Measurements from ENCODE around the gene OSBPL10. TPM values are rescaled to one million over a fixed set of nuclear protein-coding genes. Genes with fewer than 3 reads are reported as not detected.

Gene OSBPL10
- polyA plus RNA-seq, 1 donor, result 12.4 TPM

- Histone ChIP-seq H3K27me3 (ENCODE audit: control insufficient read depth, insufficient read depth, low read length) (no peaks in the 10 kb centered on the region), H3K9me3 (ENCODE audit: control insufficient read depth, low read depth, low read length) (no peaks in the 10 kb centered on the region), H3K27ac (ENCODE audit: low read length) (no peak overlapping the region), H3K4me1 (ENCODE audit: control insufficient read depth, insufficient read depth, low read length) (no peaks in the 10 kb centered on the region), H3K4me3 (ENCODE audit: low read length) (no peak overlapping the region), H3K36me3 (ENCODE audit: control insufficient read depth, insufficient read depth, low read length) (peaks cover 41% of the 10 kb centered on the region)
- 100% methylated on average over 5 of the region's 6 CpGs for WGBS (ENCODE audit: insufficient coverage, low lambda C conversion rate)
- DNase-seq, result no peak
These were observed 356.9 kb downstream of the OSBPL10 start for GRCh38 chr3:31624083-31624709.

- WGBS (ENCODE audit: insufficient coverage, low lambda C conversion rate), result 88% methylated on average over 2 of the region's 4 CpGs
- Histone ChIP-seq H3K27ac (ENCODE audit: low read length) (no peak overlapping the region), H3K4me3 (ENCODE audit: low read length) (no peak overlapping the region), H3K27me3 (ENCODE audit: control insufficient read depth, insufficient read depth, low read length) (no peaks in the 10 kb centered on the region), H3K9me3 (ENCODE audit: control insufficient read depth, low read depth, low read length) (no peaks in the 10 kb centered on the region), H3K36me3 (ENCODE audit: control insufficient read depth, insufficient read depth, low read length) (peaks cover 42% of the 10 kb centered on the region), H3K4me1 (ENCODE audit: control insufficient read depth, insufficient read depth, low read length) (no peaks in the 10 kb centered on the region)
- no peak for DNase-seq
These were observed 358.3 kb downstream of the OSBPL10 start for GRCh38 chr3:31622636-31623288.

GRCh38 chr3:31621314-31621713, 359.7 kb downstream of the OSBPL10 start:
- Histone ChIP-seq H3K36me3 (ENCODE audit: control insufficient read depth, insufficient read depth, low read length) (peaks cover 30% of the 10 kb centered on the region), H3K4me1 (ENCODE audit: control insufficient read depth, insufficient read depth, low read length) (no peaks in the 10 kb centered on the region), H3K27me3 (ENCODE audit: control insufficient read depth, insufficient read depth, low read length) (no peaks in the 10 kb centered on the region), H3K9me3 (ENCODE audit: control insufficient read depth, low read depth, low read length) (no peaks in the 10 kb centered on the region), H3K4me3 (ENCODE audit: low read length) (no peak overlapping the region), H3K27ac (ENCODE audit: low read length) (no peak overlapping the region)
- 100% methylated on average over 3 of the region's 3 CpGs for WGBS (ENCODE audit: insufficient coverage, low lambda C conversion rate)
- DNase-seq, result no peak

GRCh38 chr3:31620656-31621055, 360.4 kb downstream of the OSBPL10 start:
- no peak for DNase-seq
- no peaks in the 10 kb centered on the region for H3K9me3 ChIP-seq (ENCODE audit: control insufficient read depth, low read depth, low read length)
- H3K4me1 ChIP-seq (ENCODE audit: control insufficient read depth, insufficient read depth, low read length), result no peaks in the 10 kb centered on the region
- no peak overlapping the region for H3K27ac ChIP-seq (ENCODE audit: low read length)
- no peak overlapping the region for H3K4me3 ChIP-seq (ENCODE audit: low read length)
- H3K36me3 ChIP-seq (ENCODE audit: control insufficient read depth, insufficient read depth, low read length), result peaks cover 25% of the 10 kb centered on the region
- WGBS (ENCODE audit: insufficient coverage, low lambda C conversion rate), result no CpG with 5 or more reads among the region's 1 CpG
- no peaks in the 10 kb centered on the region for H3K27me3 ChIP-seq (ENCODE audit: control insufficient read depth, insufficient read depth, low read length)

- WGBS (ENCODE audit: insufficient coverage, low lambda C conversion rate), result no CpG with 5 or more reads among the region's 2 CpGs
- H3K27ac ChIP-seq (ENCODE audit: low read length), result no peak overlapping the region
- no peaks in the 10 kb centered on the region for H3K4me1 ChIP-seq (ENCODE audit: control insufficient read depth, insufficient read depth, low read length)
- no peak overlapping the region for H3K4me3 ChIP-seq (ENCODE audit: low read length)
- H3K9me3 ChIP-seq (ENCODE audit: control insufficient read depth, low read depth, low read length), result no peaks in the 10 kb centered on the region
- no peaks in the 10 kb centered on the region for H3K27me3 ChIP-seq (ENCODE audit: control insufficient read depth, insufficient read depth, low read length)
- peaks cover 9% of the 10 kb centered on the region for H3K36me3 ChIP-seq (ENCODE audit: control insufficient read depth, insufficient read depth, low read length)
- DNase-seq, result no peak
These were observed 364.4 kb downstream of the OSBPL10 start for GRCh38 chr3:31616711-31617110.

GRCh38 chr3:31615071-31615875, 365.8 kb downstream of the OSBPL10 start:
- H3K27ac ChIP-seq (ENCODE audit: low read length), result no peak overlapping the region
- DNase-seq, result no peak
- no peaks in the 10 kb centered on the region for H3K9me3 ChIP-seq (ENCODE audit: control insufficient read depth, low read depth, low read length)
- 81% methylated on average over 3 of the region's 4 CpGs for WGBS (ENCODE audit: insufficient coverage, low lambda C conversion rate)
- H3K4me1 ChIP-seq (ENCODE audit: control insufficient read depth, insufficient read depth, low read length), result no peaks in the 10 kb centered on the region
- no peak overlapping the region for H3K4me3 ChIP-seq (ENCODE audit: low read length)
- no peaks in the 10 kb centered on the region for H3K27me3 ChIP-seq (ENCODE audit: control insufficient read depth, insufficient read depth, low read length)
- peaks cover 5% of the 10 kb centered on the region for H3K36me3 ChIP-seq (ENCODE audit: control insufficient read depth, insufficient read depth, low read length)

GRCh38 chr3:31614162-31614921, 366.7 kb downstream of the OSBPL10 start:
- peaks cover 2% of the 10 kb centered on the region for H3K36me3 ChIP-seq (ENCODE audit: control insufficient read depth, insufficient read depth, low read length)
- no peaks in the 10 kb centered on the region for H3K27me3 ChIP-seq (ENCODE audit: control insufficient read depth, insufficient read depth, low read length)
- no peak for DNase-seq
- 88% methylated on average over 3 of the region's 5 CpGs for WGBS (ENCODE audit: insufficient coverage, low lambda C conversion rate)
- H3K27ac ChIP-seq (ENCODE audit: low read length), result no peak overlapping the region
- no peaks in the 10 kb centered on the region for H3K4me1 ChIP-seq (ENCODE audit: control insufficient read depth, insufficient read depth, low read length)
- H3K9me3 ChIP-seq (ENCODE audit: control insufficient read depth, low read depth, low read length), result no peaks in the 10 kb centered on the region
- no peak overlapping the region for H3K4me3 ChIP-seq (ENCODE audit: low read length)

GRCh38 chr3:31613654-31614053, 367.4 kb downstream of the OSBPL10 start:
- WGBS (ENCODE audit: insufficient coverage, low lambda C conversion rate), result 77% methylated on average over 2 of the region's 4 CpGs
- H3K36me3 ChIP-seq (ENCODE audit: control insufficient read depth, insufficient read depth, low read length), result peaks cover 2% of the 10 kb centered on the region
- H3K27ac ChIP-seq (ENCODE audit: low read length), result peak overlapping the region; percentile 14
- no peaks in the 10 kb centered on the region for H3K4me1 ChIP-seq (ENCODE audit: control insufficient read depth, insufficient read depth, low read length)
- H3K4me3 ChIP-seq (ENCODE audit: low read length), result no peak overlapping the region
- no peaks in the 10 kb centered on the region for H3K9me3 ChIP-seq (ENCODE audit: control insufficient read depth, low read depth, low read length)
- DNase-seq, result no peak
- no peaks in the 10 kb centered on the region for H3K27me3 ChIP-seq (ENCODE audit: control insufficient read depth, insufficient read depth, low read length)

- no peaks in the 10 kb centered on the region for H3K27me3 ChIP-seq (ENCODE audit: control insufficient read depth, insufficient read depth, low read length)
- no peak overlapping the region for H3K4me3 ChIP-seq (ENCODE audit: low read length)
- no peaks in the 10 kb centered on the region for H3K9me3 ChIP-seq (ENCODE audit: control insufficient read depth, low read depth, low read length)
- no CpG with 5 or more reads among the region's 1 CpG for WGBS (ENCODE audit: insufficient coverage, low lambda C conversion rate)
- DNase-seq, result peak; percentile 8 to 49
- H3K27ac ChIP-seq (ENCODE audit: low read length), result peak overlapping the region; percentile 30
- H3K36me3 ChIP-seq (ENCODE audit: control insufficient read depth, insufficient read depth, low read length), result peaks cover 3% of the 10 kb centered on the region
- H3K4me1 ChIP-seq (ENCODE audit: control insufficient read depth, insufficient read depth, low read length), result no peaks in the 10 kb centered on the region
These were observed 367.9 kb downstream of the OSBPL10 start for GRCh38 chr3:31613177-31613576.

Measured in large intestine (tissue), 3 donors.